Endothelial cell (in vitro differentiated cells): Measurements from ENCODE around the gene SESN3. TPM values are rescaled to one million over a fixed set of nuclear protein-coding genes. Genes with fewer than 3 reads are reported as not detected.
"Not testable (repeated sequence)": the region's sequence is repeated elsewhere in the genome, so short reads cannot be mapped to it uniquely, and the experiment has no call there.

ENCODE experiments used
- DNase-seq: peaks from one replicate; pipeline ENCODE4 v3.0.0; 2021; ENCODE audit warnings: low spot score
- H3K27ac Mint-ChIP-seq: one replicate; pipeline ENCODE4 v1.8.0; 2021; ENCODE audit warnings: mixed read lengths, inconsistent platforms; ENCODE audit not compliant: unreplicated experiment
- H3K27me3 Mint-ChIP-seq: one replicate; pipeline ENCODE4 v1.8.0; 2021; ENCODE audit warnings: mild to moderate bottlenecking, moderate library complexity, mixed read lengths, inconsistent platforms; ENCODE audit not compliant: unreplicated experiment
- H3K36me3 Mint-ChIP-seq: one replicate; pipeline ENCODE4 v1.8.0; 2021; ENCODE audit warnings: mild to moderate bottlenecking, low read depth, mixed read lengths, inconsistent platforms; ENCODE audit not compliant: unreplicated experiment
- H3K4me1 Mint-ChIP-seq: one replicate; pipeline ENCODE4 v1.8.0; 2021; ENCODE audit warnings: mild to moderate bottlenecking, mixed read lengths, inconsistent platforms; ENCODE audit not compliant: unreplicated experiment
- H3K4me3 Mint-ChIP-seq: one replicate; pipeline ENCODE4 v1.8.0; 2021; ENCODE audit warnings: mild to moderate bottlenecking, mixed read lengths, inconsistent platforms; ENCODE audit not compliant: unreplicated experiment
- H3K9me3 Mint-ChIP-seq: one replicate; pipeline ENCODE4 v1.8.0; 2021; ENCODE audit warnings: mixed read lengths, inconsistent platforms; ENCODE audit not compliant: unreplicated experiment
- total RNA-seq: library from RNA; stranded (reverse); fragmentation: NEBNext Ultra II Directional; extraction: Animal tissue kit (Norgen Biotek cat#: 25700); gene quantifications from one replicate; pipeline ENCODE4 v1.2.1, GENCODE V29; 2021; ENCODE audit not compliant: unreplicated experiment
- TF ChIP-seq, protein P1 (sequence below): fragments of 200-600 bp; sonication (generic); IDR thresholded peaks from one replicate; pipeline ENCODE4 v1.5.0; 2021; ENCODE audit warnings: antibody characterized with exemption; ENCODE audit not compliant: unreplicated experiment

The SESN3 gene
- total RNA-seq, 1 donor from 2014 or later, result 94.5 TPM

DNA sequence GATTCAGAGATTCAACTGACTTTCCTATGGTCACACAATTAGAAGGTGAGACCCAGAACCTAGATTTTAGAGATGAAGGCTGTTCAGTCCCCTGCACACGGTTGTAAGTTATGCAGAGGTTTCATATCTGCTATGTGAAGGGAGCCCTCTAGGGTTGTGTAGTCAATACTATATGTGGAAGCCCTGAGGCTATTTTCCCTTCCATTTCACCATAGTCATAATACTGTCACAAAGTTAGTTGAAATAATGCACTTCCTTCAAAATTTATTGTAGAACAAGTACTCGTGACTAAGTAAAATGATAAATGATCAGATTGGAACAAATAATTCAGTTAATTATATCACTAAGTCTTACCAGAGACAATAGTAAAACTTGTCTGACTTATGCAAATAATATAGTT, 92.6 kb downstream of the SESN3 start:
- TF ChIP-seq, protein P1, sequence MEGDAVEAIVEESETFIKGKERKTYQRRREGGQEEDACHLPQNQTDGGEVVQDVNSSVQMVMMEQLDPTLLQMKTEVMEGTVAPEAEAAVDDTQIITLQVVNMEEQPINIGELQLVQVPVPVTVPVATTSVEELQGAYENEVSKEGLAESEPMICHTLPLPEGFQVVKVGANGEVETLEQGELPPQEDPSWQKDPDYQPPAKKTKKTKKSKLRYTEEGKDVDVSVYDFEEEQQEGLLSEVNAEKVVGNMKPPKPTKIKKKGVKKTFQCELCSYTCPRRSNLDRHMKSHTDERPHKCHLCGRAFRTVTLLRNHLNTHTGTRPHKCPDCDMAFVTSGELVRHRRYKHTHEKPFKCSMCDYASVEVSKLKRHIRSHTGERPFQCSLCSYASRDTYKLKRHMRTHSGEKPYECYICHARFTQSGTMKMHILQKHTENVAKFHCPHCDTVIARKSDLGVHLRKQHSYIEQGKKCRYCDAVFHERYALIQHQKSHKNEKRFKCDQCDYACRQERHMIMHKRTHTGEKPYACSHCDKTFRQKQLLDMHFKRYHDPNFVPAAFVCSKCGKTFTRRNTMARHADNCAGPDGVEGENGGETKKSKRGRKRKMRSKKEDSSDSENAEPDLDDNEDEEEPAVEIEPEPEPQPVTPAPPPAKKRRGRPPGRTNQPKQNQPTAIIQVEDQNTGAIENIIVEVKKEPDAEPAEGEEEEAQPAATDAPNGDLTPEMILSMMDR, result no peak
- no peaks in the 10 kb centered on the region for H3K9me3 Mint-ChIP-seq
- no peaks in the 10 kb centered on the region for H3K27me3 Mint-ChIP-seq
- no peaks in the 10 kb centered on the region for H3K4me1 Mint-ChIP-seq
- H3K36me3 Mint-ChIP-seq, result no peaks in the 10 kb centered on the region
- no peak overlapping the region for H3K4me3 Mint-ChIP-seq
- DNase-seq, result no peak
- H3K27ac Mint-ChIP-seq, result no peak overlapping the region

DNA sequence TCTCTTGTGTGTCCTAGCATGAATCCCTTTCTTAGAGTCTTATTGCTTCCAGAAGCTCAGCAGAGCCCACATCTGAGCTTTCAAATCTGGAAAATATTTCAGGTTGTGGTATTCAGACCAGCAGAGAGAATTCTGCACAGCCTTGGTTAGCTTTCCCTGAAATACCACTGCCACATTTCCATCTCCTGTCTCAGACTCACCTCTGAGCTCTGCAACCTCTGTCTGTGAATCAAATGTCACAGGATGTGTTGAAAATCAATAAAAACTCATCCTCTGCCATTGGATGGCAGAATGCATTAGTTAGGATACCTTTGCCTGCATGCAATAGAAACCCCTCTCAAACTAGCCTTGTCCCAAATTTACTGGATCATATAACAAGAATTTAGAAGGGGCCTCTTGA, 93.7 kb downstream of the SESN3 start:
- H3K27ac Mint-ChIP-seq, result no peak overlapping the region

DNA sequence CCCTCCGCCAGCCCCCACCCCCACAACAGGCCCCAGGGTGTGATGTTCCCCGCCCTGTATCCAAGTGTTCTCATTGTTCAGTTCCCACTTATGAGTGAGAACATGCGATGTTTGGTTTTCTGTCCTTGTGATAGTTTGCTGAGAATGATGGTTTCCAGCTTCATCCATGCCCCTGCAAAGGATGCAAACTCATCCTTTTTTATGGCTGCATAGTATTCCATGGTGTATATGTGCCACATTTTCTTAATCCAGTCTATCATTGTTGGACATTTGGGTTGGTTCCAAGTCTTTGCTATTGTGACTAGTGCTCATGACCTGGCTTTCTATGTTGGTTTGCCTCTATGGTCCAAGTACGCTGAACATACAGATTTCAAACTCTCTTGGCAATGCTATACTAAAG, 94.3 kb downstream of the SESN3 start:
- not testable (repeated sequence) for DNase-seq, H3K4me1 Mint-ChIP-seq, H3K27me3 Mint-ChIP-seq, H3K36me3 Mint-ChIP-seq, H3K27ac Mint-ChIP-seq, H3K9me3 Mint-ChIP-seq, H3K4me3 Mint-ChIP-seq

More for the DNA sequence above, 93.7 kb downstream of the SESN3 start:
- Mint-ChIP-seq H3K9me3 (no peaks in the 10 kb centered on the region), H3K27me3 (no peaks in the 10 kb centered on the region), H3K4me1 (no peaks in the 10 kb centered on the region), H3K4me3 (no peak overlapping the region), H3K36me3 (no peaks in the 10 kb centered on the region)
- DNase-seq, result no peak
- TF ChIP-seq, protein P1, result no peak

DNA sequence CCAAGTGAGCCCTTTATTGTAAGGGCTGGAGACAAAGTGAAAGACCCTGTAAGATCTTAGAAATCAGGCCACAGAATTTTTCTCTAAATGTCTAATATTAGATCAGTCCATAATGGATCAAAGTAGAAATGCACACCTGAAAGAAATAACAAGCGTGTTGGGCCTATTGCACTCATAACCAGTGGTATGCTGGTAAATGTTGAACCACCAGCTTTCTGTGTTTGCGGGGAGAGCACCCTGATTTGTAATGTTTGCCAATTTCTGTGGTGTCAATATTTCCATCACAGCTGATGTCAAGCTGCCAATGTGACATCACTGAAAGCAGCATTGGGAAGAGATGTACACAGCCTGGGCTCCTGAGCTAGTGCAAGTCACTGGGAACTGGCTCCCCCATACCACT, 95.1 kb downstream of the SESN3 start:
- no peak for DNase-seq
- Mint-ChIP-seq H3K27ac (no peak overlapping the region), H3K27me3 (no peaks in the 10 kb centered on the region), H3K4me3 (no peak overlapping the region), H3K4me1 (no peaks in the 10 kb centered on the region), H3K36me3 (no peaks in the 10 kb centered on the region), H3K9me3 (no peaks in the 10 kb centered on the region)
- TF ChIP-seq, protein P1, result no peak

DNA sequence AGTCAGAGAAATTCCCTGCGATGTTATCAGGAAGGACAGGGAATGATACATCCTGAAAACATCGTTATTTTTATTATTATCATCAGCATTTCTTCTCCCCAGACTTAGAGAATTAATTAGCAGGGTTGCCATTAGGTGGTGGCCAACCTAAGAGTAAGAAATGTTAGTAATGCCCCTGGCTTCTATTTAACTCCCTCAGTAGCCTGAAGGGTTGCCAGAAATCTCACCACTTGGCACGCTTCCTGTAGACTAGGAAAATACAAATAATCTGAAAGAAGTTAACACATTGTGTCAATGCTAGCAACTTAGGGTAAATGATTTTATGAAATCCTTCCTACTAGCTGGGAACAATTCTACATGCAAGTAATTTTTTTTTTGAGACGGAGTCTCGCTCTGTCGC, 95.8 kb downstream of the SESN3 start:
- no peaks in the 10 kb centered on the region for H3K36me3 Mint-ChIP-seq
- H3K27ac Mint-ChIP-seq, result no peak overlapping the region
- H3K27me3 Mint-ChIP-seq, result no peaks in the 10 kb centered on the region
- no peaks in the 10 kb centered on the region for H3K4me1 Mint-ChIP-seq
- TF ChIP-seq, protein P1, result no peak
- H3K9me3 Mint-ChIP-seq, result no peaks in the 10 kb centered on the region
- H3K4me3 Mint-ChIP-seq, result no peak overlapping the region
- no peak for DNase-seq

DNA sequence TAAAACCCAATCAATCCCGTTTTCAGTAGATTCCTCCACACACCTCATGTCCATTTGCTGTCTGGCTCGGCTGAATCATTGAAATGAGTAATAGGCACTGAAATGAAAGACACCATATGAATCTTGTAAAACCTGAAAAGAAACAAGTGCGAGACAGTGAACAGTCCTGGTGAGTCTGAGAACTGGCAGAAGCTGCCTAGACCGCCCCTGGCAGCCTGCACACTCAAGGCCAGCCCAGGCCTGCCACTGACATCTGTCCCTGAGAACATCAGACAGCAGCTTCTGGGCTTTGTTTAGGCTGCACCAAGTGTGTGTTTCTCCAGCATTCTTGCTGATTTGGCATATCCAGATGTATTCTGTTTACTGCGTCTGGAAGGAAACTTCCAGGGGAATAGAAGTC, 96.5 kb downstream of the SESN3 start:
- Mint-ChIP-seq H3K27ac (no peak overlapping the region), H3K9me3 (no peaks in the 10 kb centered on the region), H3K4me3 (no peak overlapping the region), H3K4me1 (no peaks in the 10 kb centered on the region), H3K36me3 (no peaks in the 10 kb centered on the region), H3K27me3 (no peaks in the 10 kb centered on the region)
- DNase-seq, result no peak
- TF ChIP-seq, protein P1, result no peak
